ENCODE results near the gene CPNE2.

CPNE2 gene

GRCh38 chr16:57112403-57113041, 20.1 kb downstream of the CPNE2 start:
- DNase-seq, result no peak
- Histone ChIP-seq H3K27me3 (replicated peaks in 2 of 5; ENCODE audit: control insufficient read depth in 4 of 5, insufficient read depth in 5 of 5, low read length in 4 of 5) (no peaks in the 10 kb centered on the region), H3K36me3 (ENCODE audit: control insufficient read depth in 4 of 4, insufficient read depth in 4 of 4, low read length in 3 of 4) (peaks cover 0 to 40% (median 25%) of the 10 kb centered on the region in 4 experiments), H3K4me1 (ENCODE audit: control extremely low read depth in 1 of 4, control insufficient read depth in 4 of 4, insufficient read depth in 4 of 4, low read length in 3 of 4) (peaks cover 0 to 25% (median 0%) of the 10 kb centered on the region in 4 experiments), H3K4me3 (ENCODE audit: control insufficient read depth in 1 of 7, extremely low read depth in 1 of 7, insufficient read depth in 4 of 7, low read depth in 2 of 7, low read length in 6 of 7) (no peak overlapping the region), H3K9me3 (ENCODE audit: control extremely low read depth in 1 of 5, control insufficient read depth in 4 of 5, insufficient read depth in 2 of 5, low read depth in 1 of 5, low read length in 4 of 5) (no peaks in the 10 kb centered on the region), H3K27ac (ENCODE audit: insufficient read depth in 1 of 2, low read depth in 1 of 2, low read length in 2 of 2, poor library complexity in 1 of 2, severe bottlenecking in 2 of 2) (no peak overlapping the region)
- WGBS (ENCODE audit: insufficient coverage), result 91% methylated on average over 7 of the region's 10 CpGs
- CTCF ChIA-PET, result interaction anchor here (0.9 to 2.8 kb wide), 3 partner anchors 11 to 29 kb away, joined by 3 to 6 read pairs (median 5); no protein-coding TSS in a partner anchor
- POLR2A ChIA-PET, result no interaction called here

GRCh38 chr16:57113042-57113453, 20.7 kb downstream of the CPNE2 start:
- POLR2A ChIA-PET, result no interaction called here
- no peak for DNase-seq
- WGBS (ENCODE audit: insufficient coverage), result 97% methylated on average over 12 of the region's 14 CpGs
- Histone ChIP-seq H3K4me3 (ENCODE audit: control insufficient read depth in 1 of 7, extremely low read depth in 1 of 7, insufficient read depth in 4 of 7, low read depth in 2 of 7, low read length in 6 of 7) (no peak overlapping the region), H3K36me3 (ENCODE audit: control insufficient read depth in 4 of 4, insufficient read depth in 4 of 4, low read length in 3 of 4) (peaks cover 0 to 42% (median 28%) of the 10 kb centered on the region in 4 experiments), H3K27me3 (replicated peaks in 2 of 5; ENCODE audit: control insufficient read depth in 4 of 5, insufficient read depth in 5 of 5, low read length in 4 of 5) (no peaks in the 10 kb centered on the region), H3K9me3 (ENCODE audit: control extremely low read depth in 1 of 5, control insufficient read depth in 4 of 5, insufficient read depth in 2 of 5, low read depth in 1 of 5, low read length in 4 of 5) (no peaks in the 10 kb centered on the region), H3K27ac (ENCODE audit: insufficient read depth in 1 of 2, low read depth in 1 of 2, low read length in 2 of 2, poor library complexity in 1 of 2, severe bottlenecking in 2 of 2) (no peak overlapping the region), H3K4me1 (ENCODE audit: control extremely low read depth in 1 of 4, control insufficient read depth in 4 of 4, insufficient read depth in 4 of 4, low read length in 3 of 4) (peaks cover 0 to 24% (median 0%) of the 10 kb centered on the region in 4 experiments)
- CTCF ChIA-PET, result interaction anchor here (0.9 to 2.8 kb wide), 2 partner anchors 15 to 29 kb away, joined by 3 to 6 read pairs; no protein-coding TSS in a partner anchor

- ChIA-PET POLR2A (no interaction called here), CTCF (interaction anchor here (2.8 kb wide), 1 partner anchor 30 kb away, joined by 6 read pairs; no protein-coding TSS in a partner anchor)
- Histone ChIP-seq H3K9me3 (ENCODE audit: control extremely low read depth in 1 of 5, control insufficient read depth in 4 of 5, insufficient read depth in 2 of 5, low read depth in 1 of 5, low read length in 4 of 5) (no peaks in the 10 kb centered on the region), H3K4me3 (ENCODE audit: control insufficient read depth in 1 of 7, extremely low read depth in 1 of 7, insufficient read depth in 4 of 7, low read depth in 2 of 7, low read length in 6 of 7) (no peak overlapping the region), H3K36me3 (ENCODE audit: control insufficient read depth in 4 of 4, insufficient read depth in 4 of 4, low read length in 3 of 4) (peaks cover 0 to 45% (median 29%) of the 10 kb centered on the region in 4 experiments), H3K27ac (ENCODE audit: insufficient read depth in 1 of 2, low read depth in 1 of 2, low read length in 2 of 2, poor library complexity in 1 of 2, severe bottlenecking in 2 of 2) (no peak overlapping the region), H3K27me3 (replicated peaks in 2 of 5; ENCODE audit: control insufficient read depth in 4 of 5, insufficient read depth in 5 of 5, low read length in 4 of 5) (no peaks in the 10 kb centered on the region), H3K4me1 (ENCODE audit: control extremely low read depth in 1 of 4, control insufficient read depth in 4 of 4, insufficient read depth in 4 of 4, low read length in 3 of 4) (peaks cover 0 to 18% (median 0%) of the 10 kb centered on the region in 4 experiments)
- 92% methylated on average over 2 of the region's 5 CpGs for WGBS (ENCODE audit: insufficient coverage)
- DNase-seq, result no peak
Measured at GRCh38 chr16:57113664-57114063, 21.3 kb downstream of the CPNE2 start.

GRCh38 chr16:57115168-57115513, 22.8 kb downstream of the CPNE2 start:
- Histone ChIP-seq H3K27ac (ENCODE audit: insufficient read depth in 1 of 2, low read depth in 1 of 2, low read length in 2 of 2, poor library complexity in 1 of 2, severe bottlenecking in 2 of 2) (no peak overlapping the region), H3K36me3 (ENCODE audit: control insufficient read depth in 4 of 4, insufficient read depth in 4 of 4, low read length in 3 of 4) (peaks cover 0 to 57% (median 38%) of the 10 kb centered on the region in 4 experiments), H3K4me3 (ENCODE audit: control insufficient read depth in 1 of 7, extremely low read depth in 1 of 7, insufficient read depth in 4 of 7, low read depth in 2 of 7, low read length in 6 of 7) (no peak overlapping the region), H3K4me1 (ENCODE audit: control extremely low read depth in 1 of 4, control insufficient read depth in 4 of 4, insufficient read depth in 4 of 4, low read length in 3 of 4) (peaks cover 0 to 17% (median 0%) of the 10 kb centered on the region in 4 experiments), H3K9me3 (ENCODE audit: control extremely low read depth in 1 of 5, control insufficient read depth in 4 of 5, insufficient read depth in 2 of 5, low read depth in 1 of 5, low read length in 4 of 5) (no peaks in the 10 kb centered on the region), H3K27me3 (replicated peaks in 2 of 5; ENCODE audit: control insufficient read depth in 4 of 5, insufficient read depth in 5 of 5, low read length in 4 of 5) (no peaks in the 10 kb centered on the region)
- ChIA-PET CTCF (interaction anchor here (0.7 to 2.8 kb wide), 2 partner anchors 11 to 32 kb away, joined by 3 to 6 read pairs; no protein-coding TSS in a partner anchor), POLR2A (no interaction called here)
- 93% methylated on average over 9 of the region's 10 CpGs for WGBS (ENCODE audit: insufficient coverage)
- DNase-seq, result no peak

- peaks cover 0 to 60% (median 39%) of the 10 kb centered on the region in 4 experiments for H3K36me3 ChIP-seq (ENCODE audit: control insufficient read depth in 4 of 4, insufficient read depth in 4 of 4, low read length in 3 of 4)
Measured at GRCh38 chr16:57115514-57116182, 23.3 kb downstream of the CPNE2 start.

GRCh38 chr16:57118461-57119084, 26.2 kb downstream of the CPNE2 start:
- Histone ChIP-seq H3K27ac (ENCODE audit: insufficient read depth in 1 of 2, low read depth in 1 of 2, low read length in 2 of 2, poor library complexity in 1 of 2, severe bottlenecking in 2 of 2) (no peak overlapping the region), H3K4me1 (ENCODE audit: control extremely low read depth in 1 of 4, control insufficient read depth in 4 of 4, insufficient read depth in 4 of 4, low read length in 3 of 4) (peaks cover 0 to 4% (median under 1%) of the 10 kb centered on the region in 4 experiments), H3K9me3 (ENCODE audit: control extremely low read depth in 1 of 5, control insufficient read depth in 4 of 5, insufficient read depth in 2 of 5, low read depth in 1 of 5, low read length in 4 of 5) (no peaks in the 10 kb centered on the region), H3K27me3 (replicated peaks in 2 of 5; ENCODE audit: control insufficient read depth in 4 of 5, insufficient read depth in 5 of 5, low read length in 4 of 5) (no peaks in the 10 kb centered on the region), H3K36me3 (ENCODE audit: control insufficient read depth in 4 of 4, insufficient read depth in 4 of 4, low read length in 3 of 4) (peaks cover 0 to 79% (median 48%) of the 10 kb centered on the region in 4 experiments), H3K4me3 (ENCODE audit: control insufficient read depth in 1 of 7, extremely low read depth in 1 of 7, insufficient read depth in 4 of 7, low read depth in 2 of 7, low read length in 6 of 7) (no peak overlapping the region)
- ChIA-PET CTCF (interaction anchor here (0.8 to 1.2 kb wide), 2 partner anchors 24 to 26 kb away, joined by 3 to 5 read pairs; partner anchors contain the start of gene CPNE2), POLR2A (no interaction called here)
- 100% methylated on average over 2 of the region's 2 CpGs for WGBS (ENCODE audit: insufficient coverage)
- no peak for DNase-seq

More at GRCh38 chr16:57115514-57116182, 23.3 kb downstream of the CPNE2 start:
- WGBS (ENCODE audit: insufficient coverage), result 93% methylated on average over 24 of the region's 25 CpGs
- CTCF ChIA-PET, result interaction anchor here (0.6 to 2.8 kb wide), 3 partner anchors 10 to 32 kb away, joined by 3 to 6 read pairs (median 3); no protein-coding TSS in a partner anchor
- H3K4me1 ChIP-seq (ENCODE audit: control extremely low read depth in 1 of 4, control insufficient read depth in 4 of 4, insufficient read depth in 4 of 4, low read length in 3 of 4), result peaks cover 0 to 17% (median 0%) of the 10 kb centered on the region in 4 experiments
- no peak overlapping the region for H3K27ac ChIP-seq (ENCODE audit: insufficient read depth in 1 of 2, low read depth in 1 of 2, low read length in 2 of 2, poor library complexity in 1 of 2, severe bottlenecking in 2 of 2)
- POLR2A ChIA-PET, result no interaction called here
- no peaks in the 10 kb centered on the region for H3K27me3 ChIP-seq (replicated peaks in 2 of 5; ENCODE audit: control insufficient read depth in 4 of 5, insufficient read depth in 5 of 5, low read length in 4 of 5)
- DNase-seq, result no peak
- H3K9me3 ChIP-seq (ENCODE audit: control extremely low read depth in 1 of 5, control insufficient read depth in 4 of 5, insufficient read depth in 2 of 5, low read depth in 1 of 5, low read length in 4 of 5), result no peaks in the 10 kb centered on the region
- no peak overlapping the region for H3K4me3 ChIP-seq (ENCODE audit: control insufficient read depth in 1 of 7, extremely low read depth in 1 of 7, insufficient read depth in 4 of 7, low read depth in 2 of 7, low read length in 6 of 7)
